CD8-positive, alpha-beta memory T cell (primary cell): ENCODE data around the gene PPP2R5C. TPM values are rescaled to one million over a fixed set of nuclear protein-coding genes. Genes with fewer than 3 reads are reported as not detected.
A peak's percentile ranks its signal among the peaks of the same experiment; 100 is the strongest.

Experiments
- CTCF ChIA-PET: fragments of 350-600 bp; sonication (Branson Sonifier 250); formaldehyde crosslinking; loops from one replicate; lab custom pipeline; 2021; ENCODE audit warnings: antibody characterized with exemption; lab: Charles Lee
- POLR2A ChIA-PET: fragments of 350-600 bp; sonication (Branson Sonifier 250); formaldehyde crosslinking; loops from one replicate; lab custom pipeline; 2021; ENCODE audit warnings: antibody characterized with exemption; lab: Charles Lee
- DNase-seq, 5 donors: peaks; one replicate each; pipeline versions ENCODE4 v3.0.0 to v3.0.0-alpha.2; 2020 to 2022; ENCODE audit warnings: mixed read lengths in 1 of 5
- H3K27ac ChIP-seq: one replicate; pipeline ENCODE4 v1.7.0; 2013; ENCODE audit warnings: low read depth, mild to moderate bottlenecking, low read length, moderate library complexity
- H3K27me3 ChIP-seq: 2 replicates; pipeline ENCODE4 v1.7.0; 2013; ENCODE audit warnings: low read length, mild to moderate bottlenecking; ENCODE audit not compliant: insufficient read depth, poor library complexity, severe bottlenecking
- H3K36me3 ChIP-seq: 2 replicates; pipeline ENCODE4 v1.7.0; 2013; ENCODE audit warnings: mild to moderate bottlenecking, low read length, moderate library complexity; ENCODE audit not compliant: insufficient read depth
- H3K4me1 ChIP-seq: 2 replicates; pipeline ENCODE4 v1.7.0; 2013; ENCODE audit warnings: mild to moderate bottlenecking, low read length, moderate library complexity; ENCODE audit not compliant: insufficient read depth
- H3K4me3 ChIP-seq: 2 replicates; pipeline ENCODE4 v1.7.0; 2013; ENCODE audit warnings: mild to moderate bottlenecking, low read length
- H3K9me3 ChIP-seq: 2 replicates; pipeline ENCODE4 v1.7.0; 2013; ENCODE audit warnings: mild to moderate bottlenecking, low read length
- H3K27ac Mint-ChIP-seq, 8 donors: one replicate each; pipeline ENCODE4 v1.8.0; 2020 to 2021; ENCODE audit warnings: mixed read lengths in 8 of 8, mild to moderate bottlenecking in 6 of 8, inconsistent platforms in 3 of 8, moderate library complexity in 3 of 8
- H3K27me3 Mint-ChIP-seq, 2 donors: one replicate each; pipeline ENCODE4 v1.8.0; 2020 to 2021; ENCODE audit warnings: mixed read lengths in 2 of 2, mild to moderate bottlenecking in 1 of 2, moderate library complexity in 1 of 2
- H3K36me3 Mint-ChIP-seq, 3 donors: one replicate each; pipeline ENCODE4 v1.8.0; 2020 to 2021; ENCODE audit warnings: mixed read lengths in 3 of 3, inconsistent platforms in 1 of 3, mild to moderate bottlenecking in 1 of 3
- H3K4me1 Mint-ChIP-seq, 3 donors: one replicate each; pipeline ENCODE4 v1.8.0; 2020 to 2021; ENCODE audit warnings: mixed read lengths in 3 of 3, inconsistent platforms in 1 of 3, mild to moderate bottlenecking in 1 of 3
- H3K4me3 Mint-ChIP-seq, 7 donors: one replicate each; pipeline ENCODE4 v1.8.0; 2020 to 2021; ENCODE audit warnings: mixed read lengths in 7 of 7, mild to moderate bottlenecking in 6 of 7, moderate library complexity in 4 of 7, inconsistent platforms in 2 of 7
- H3K9me3 Mint-ChIP-seq, 5 donors: one replicate each; pipeline ENCODE4 v1.8.0; 2020 to 2022; ENCODE audit warnings: mixed read lengths in 5 of 5, mild to moderate bottlenecking in 3 of 5, moderate library complexity in 2 of 5, inconsistent platforms in 1 of 5
- polyA plus RNA-seq: library from polyadenylated mRNA; unstranded; fragments of 300-500 nt; fragmentation: Illumina TruSeq; gene quantifications from one replicate; pipeline ENCODE4 v1.2.3, GENCODE V29; 2021
- total RNA-seq, 2 experiments: library from RNA; stranded (reverse); gene quantifications; one replicate each; pipeline ENCODE4 v1.2.3, GENCODE V29; 2021

Gene PPP2R5C
- total and polyA plus RNA-seq, 3 experiments from 2014 or later = 278 to 342 (median 307) TPM

DNA sequence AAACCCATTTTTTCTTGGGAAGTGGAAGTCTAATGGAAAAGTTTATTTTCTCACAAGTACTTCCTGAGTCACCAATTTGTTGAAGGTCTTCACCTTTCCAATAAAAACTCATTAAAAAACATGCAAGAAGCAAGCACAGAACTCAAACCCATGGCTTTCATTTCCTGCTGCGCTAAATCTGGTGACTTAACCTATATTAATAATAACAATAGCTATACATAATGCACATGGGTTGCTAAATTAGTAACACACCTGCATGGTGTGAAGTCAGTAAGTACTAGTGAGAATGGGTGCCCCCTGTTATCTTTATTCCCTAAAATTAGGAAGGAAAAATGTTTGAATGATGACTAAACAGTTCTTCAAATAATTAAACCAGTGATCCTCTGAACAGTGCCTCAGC is 52.3 kb downstream of the PPP2R5C start:
- H3K4me1 ChIP-seq = peaks cover 72% of the 10 kb centered on the region
- H3K9me3 ChIP-seq = no peaks in the 10 kb centered on the region
- H3K4me1 Mint-ChIP-seq = peaks cover 80 to 91% (median 85%) of the 10 kb centered on the region in 3 donors
- peak overlapping the region; percentile 90 to 99 (median 95) for H3K4me3 Mint-ChIP-seq
- H3K27ac Mint-ChIP-seq = peak overlapping the region; percentile 89 to 100 (median 98)
- peak overlapping the region; percentile 64 for H3K4me3 ChIP-seq
- CTCF ChIA-PET = interaction anchor here (1.1 to 8.4 kb wide), 4 partner anchors 8 to 109 kb away, joined by 3 to 95 read pairs (median 4); no protein-coding TSS in a partner anchor
- no peaks in the 10 kb centered on the region for H3K9me3 Mint-ChIP-seq
- H3K36me3 Mint-ChIP-seq = peaks cover 17 to 73% (median 23%) of the 10 kb centered on the region in 3 donors
- DNase-seq = no peak
- no peaks in the 10 kb centered on the region for H3K27me3 ChIP-seq
- POLR2A ChIA-PET = interaction anchor here (0.6 to 13.3 kb wide), 4 partner anchors 13 to 108 kb away, joined by 3 to 279 read pairs (median 4); no protein-coding TSS in a partner anchor
- H3K36me3 ChIP-seq = no peaks in the 10 kb centered on the region
- H3K27ac ChIP-seq = no peak overlapping the region
- peaks cover 0 to 2% of the 10 kb centered on the region in 2 donors for H3K27me3 Mint-ChIP-seq

DNA sequence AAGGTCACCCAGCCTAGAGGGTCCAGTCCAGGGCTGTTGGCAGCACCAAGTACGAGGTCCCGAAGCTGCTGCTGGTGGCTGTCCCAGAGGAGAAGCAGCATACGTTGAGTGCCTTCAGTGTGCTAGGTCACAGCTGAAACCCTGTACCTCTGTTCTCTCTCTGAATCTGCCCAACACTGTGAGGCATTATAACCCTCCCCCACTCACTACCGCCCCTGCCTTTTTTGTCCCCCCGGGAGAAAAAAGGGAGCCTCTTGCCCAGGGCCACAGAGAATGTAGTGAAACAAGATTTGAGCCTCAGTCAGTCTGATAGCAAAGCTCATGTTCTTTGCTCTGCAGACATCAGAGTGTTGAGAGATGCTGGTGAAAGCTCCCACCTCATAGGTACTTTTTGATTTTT is 53.4 kb downstream of the PPP2R5C start:
- Histone ChIP-seq H3K27ac (peak overlapping the region; percentile 41), H3K4me3 (peak overlapping the region; percentile 64), H3K36me3 (no peaks in the 10 kb centered on the region), H3K4me1 (peaks cover 79% of the 10 kb centered on the region), H3K27me3 (no peaks in the 10 kb centered on the region), H3K9me3 (no peaks in the 10 kb centered on the region)
- Mint-ChIP-seq H3K4me1 (peaks cover 83 to 91% (median 87%) of the 10 kb centered on the region in 3 donors), H3K9me3 (no peaks in the 10 kb centered on the region), H3K4me3 (peak overlapping the region; percentile 90 to 99 (median 95)), H3K27ac (peak overlapping the region; percentile 89 to 100 (median 98)), H3K36me3 (peaks cover 17 to 79% (median 23%) of the 10 kb centered on the region in 3 donors), H3K27me3 (peaks cover 0 to 8% of the 10 kb centered on the region in 2 donors)
- CTCF ChIA-PET = interaction anchor here (0.8 to 8.4 kb wide), 8 partner anchors 10 to 93 kb away, joined by 3 to 95 read pairs (median 3); no protein-coding TSS in a partner anchor
- POLR2A ChIA-PET = interaction anchor here (0.6 to 13.3 kb wide), 5 partner anchors 12 to 144 kb away, joined by 3 to 279 read pairs (median 4); no protein-coding TSS in a partner anchor
- no peak for DNase-seq

DNA sequence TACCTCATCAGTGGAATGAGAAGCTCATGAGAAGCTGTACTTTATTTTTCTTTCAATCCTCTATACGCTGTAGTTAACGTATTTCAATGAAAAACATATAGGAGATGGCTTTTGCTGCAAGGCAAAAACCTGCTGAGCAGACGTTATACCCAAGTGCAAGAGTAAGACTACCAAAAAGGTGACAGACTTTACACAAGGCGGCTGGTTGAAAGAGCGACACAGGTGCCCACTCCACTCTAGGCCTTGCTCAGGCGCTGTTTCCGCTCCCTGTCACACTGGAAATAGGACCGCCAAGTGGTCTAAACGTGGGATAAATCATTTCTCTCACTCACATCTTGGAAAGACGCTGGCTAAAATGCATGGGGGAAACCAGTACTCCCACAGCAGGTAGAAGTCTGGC is 54.5 kb downstream of the PPP2R5C start:
- Histone ChIP-seq H3K36me3 (no peaks in the 10 kb centered on the region), H3K27ac (peak overlapping the region; percentile 49), H3K4me1 (peaks cover 88% of the 10 kb centered on the region), H3K9me3 (no peaks in the 10 kb centered on the region), H3K27me3 (no peaks in the 10 kb centered on the region), H3K4me3 (peak overlapping the region; percentile 64)
- H3K4me1 Mint-ChIP-seq = peaks cover 85 to 95% (median 93%) of the 10 kb centered on the region in 3 donors
- H3K9me3 Mint-ChIP-seq = no peaks in the 10 kb centered on the region
- H3K36me3 Mint-ChIP-seq = peaks cover 14 to 77% (median 23%) of the 10 kb centered on the region in 3 donors
- ChIA-PET CTCF (interaction anchor here (0.9 to 8.4 kb wide), 8 partner anchors 9 to 110 kb away, joined by 3 to 95 read pairs (median 3); no protein-coding TSS in a partner anchor), POLR2A (interaction anchor here (13.3 kb wide), 1 partner anchor 11 kb away, joined by 279 read pairs; no protein-coding TSS in a partner anchor)
- H3K27me3 Mint-ChIP-seq = peaks cover 0 to 6% of the 10 kb centered on the region in 2 donors
- DNase-seq = peak in 4 of 5 donors; percentile 52 to 74 (median 58)
- H3K27ac Mint-ChIP-seq = peak overlapping the region; percentile 89 to 100 (median 98)
- H3K4me3 Mint-ChIP-seq = peak overlapping the region; percentile 75 to 99 (median 92)

DNA sequence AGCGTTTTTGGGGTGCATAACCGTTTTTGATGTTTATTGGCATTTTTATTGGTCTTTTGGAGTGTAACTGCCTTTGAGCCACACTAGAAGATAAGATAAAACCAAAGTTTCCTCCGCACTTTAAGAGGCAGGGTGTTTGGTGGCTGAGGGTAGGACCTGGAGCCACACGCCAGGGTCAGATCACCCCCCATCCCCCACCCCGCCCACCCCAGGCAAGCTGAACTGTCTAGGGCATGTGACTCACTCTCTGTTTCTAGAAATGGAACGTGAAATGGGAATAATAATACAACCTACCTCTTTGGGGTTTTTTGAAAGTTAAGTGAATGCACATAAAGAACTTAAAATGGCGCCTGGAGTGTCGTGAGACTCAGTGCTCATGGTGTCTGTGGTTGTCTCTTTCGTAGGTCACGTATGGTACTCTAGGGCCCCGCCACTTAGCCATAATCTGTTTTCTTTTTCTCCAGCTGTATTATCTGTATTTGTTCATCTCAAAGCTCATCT is 56.0 kb downstream of the PPP2R5C start:
- CTCF ChIA-PET = interaction anchor here (1.3 to 5.8 kb wide), 3 partner anchors 8 to 95 kb away, joined by 4 to 53 read pairs (median 7); no protein-coding TSS in a partner anchor

GRCh38 chr14:101819251-101819990 is 57.9 kb downstream of the PPP2R5C start:
- Histone ChIP-seq H3K27ac (peak overlapping the region; percentile 96), H3K27me3 (no peaks in the 10 kb centered on the region)
- H3K27ac Mint-ChIP-seq = peak overlapping the region; percentile 96 to 100 (median 99)

More for the DNA sequence above, 56.0 kb downstream of the PPP2R5C start:
- Histone ChIP-seq H3K4me3 (peak overlapping the region; percentile 48), H3K36me3 (no peaks in the 10 kb centered on the region), H3K27ac (peak overlapping the region; percentile 96), H3K27me3 (no peaks in the 10 kb centered on the region), H3K4me1 (peaks cover 91% of the 10 kb centered on the region), H3K9me3 (no peaks in the 10 kb centered on the region)
- Mint-ChIP-seq H3K36me3 (peaks cover 8 to 77% (median 20%) of the 10 kb centered on the region in 3 donors), H3K4me1 (peaks cover 89 to 97% (median 96%) of the 10 kb centered on the region in 3 donors), H3K9me3 (no peaks in the 10 kb centered on the region), H3K27me3 (peaks cover 0 to 6% of the 10 kb centered on the region in 2 donors), H3K4me3 (peak overlapping the region; percentile 77 to 95 (median 90)), H3K27ac (peak overlapping the region; percentile 96 to 100 (median 99))
- peak in 4 of 5 donors; percentile 37 to 76 (median 64) for DNase-seq
- POLR2A ChIA-PET = interaction anchor here (0.7 to 13.3 kb wide), 4 partner anchors 7 to 270 kb away, joined by 3 to 279 read pairs (median 64); no protein-coding TSS in a partner anchor

DNA sequence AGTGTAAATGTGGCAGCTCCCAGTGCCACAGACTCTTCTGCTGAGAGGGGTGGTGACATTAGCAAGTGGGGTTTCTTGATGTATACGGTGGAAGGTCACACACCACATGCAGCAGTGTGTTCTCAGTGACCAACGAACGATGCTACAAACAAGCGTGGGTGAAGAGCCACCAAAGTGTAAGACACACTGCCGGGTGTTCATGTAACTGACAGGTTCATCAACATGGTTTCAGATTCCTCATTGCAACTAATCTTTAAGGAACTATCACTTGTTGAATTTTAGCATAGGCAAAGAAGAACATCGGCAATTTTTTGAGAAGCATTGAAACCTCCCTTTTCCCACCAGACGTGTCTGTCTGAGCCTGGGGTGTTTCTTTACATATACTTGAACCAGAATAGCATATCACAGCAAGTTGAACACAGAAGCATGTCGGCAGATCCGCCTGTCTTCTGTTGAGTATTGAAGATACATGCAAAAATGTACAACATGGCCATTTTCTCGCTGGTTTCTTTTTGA is 58.8 kb downstream of the PPP2R5C start:
- DNase-seq = peak in 3 of 5 donors; percentile 61 to 68 (median 61)
- no peaks in the 10 kb centered on the region for H3K27me3 ChIP-seq

More at GRCh38 chr14:101819251-101819990, 57.9 kb downstream of the PPP2R5C start:
- no peaks in the 10 kb centered on the region for H3K9me3 ChIP-seq
- Mint-ChIP-seq H3K4me1 (peaks cover 83 to 90% (median 85%) of the 10 kb centered on the region in 3 donors), H3K27me3 (peaks cover 0 to 10% of the 10 kb centered on the region in 2 donors), H3K9me3 (no peaks in the 10 kb centered on the region), H3K4me3 (peak overlapping the region; percentile 77 to 95 (median 90)), H3K36me3 (peaks cover 4 to 76% (median 14%) of the 10 kb centered on the region in 3 donors)
- H3K36me3 ChIP-seq = no peaks in the 10 kb centered on the region
- peaks cover 79% of the 10 kb centered on the region for H3K4me1 ChIP-seq
- peak; percentile 78 to 95 (median 86) for DNase-seq
- ChIA-PET POLR2A (interaction anchor here (0.7 to 13.3 kb wide), 12 partner anchors 8 to 113 kb away, joined by 3 to 279 read pairs (median 4); no protein-coding TSS in a partner anchor), CTCF (interaction anchor here (1.1 to 5.8 kb wide), 5 partner anchors 9 to 97 kb away, joined by 3 to 53 read pairs (median 5); no protein-coding TSS in a partner anchor)
- peak overlapping the region; percentile 48 for H3K4me3 ChIP-seq

DNA sequence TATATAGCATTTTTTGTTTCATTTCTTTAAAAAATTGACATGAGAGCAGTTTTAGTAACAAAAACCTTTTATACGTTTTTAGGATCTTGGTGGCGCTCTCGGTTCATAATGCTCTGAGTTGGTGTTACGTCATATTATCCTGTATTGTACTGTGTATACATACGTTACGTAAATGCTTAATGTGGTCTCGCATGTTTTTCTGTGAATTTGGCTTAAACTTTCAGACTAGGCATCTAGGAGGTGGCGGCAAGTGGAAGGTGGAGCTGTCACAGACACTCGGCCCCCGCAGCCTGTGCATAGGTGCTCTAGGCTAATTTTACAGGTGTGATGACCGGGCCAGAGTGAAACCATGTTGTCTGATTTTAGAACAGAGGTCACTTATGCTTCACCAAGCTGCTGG is 60.0 kb downstream of the PPP2R5C start:
- CTCF ChIA-PET = interaction anchor here (1.0 to 5.8 kb wide), 4 partner anchors 8 to 114 kb away, joined by 3 to 53 read pairs (median 4); no protein-coding TSS in a partner anchor
- peaks cover 20 to 76% (median 21%) of the 10 kb centered on the region in 3 donors for H3K36me3 Mint-ChIP-seq
- peak; percentile 59 to 87 (median 79) for DNase-seq
- peak overlapping the region; percentile 95 to 99 (median 98) for H3K27ac Mint-ChIP-seq
- Histone ChIP-seq H3K4me3 (no peak overlapping the region), H3K4me1 (peaks cover 76% of the 10 kb centered on the region), H3K36me3 (peaks cover 8% of the 10 kb centered on the region), H3K27me3 (no peaks in the 10 kb centered on the region), H3K9me3 (no peaks in the 10 kb centered on the region), H3K27ac (peak overlapping the region; percentile 96)
- POLR2A ChIA-PET = interaction anchor here (0.8 to 5.2 kb wide), 2 partner anchors 11 to 61 kb away, joined by 6 to 104 read pairs; no protein-coding TSS in a partner anchor
- H3K27me3 Mint-ChIP-seq = peaks cover 0 to 16% of the 10 kb centered on the region in 2 donors
- peaks cover 80 to 88% (median 80%) of the 10 kb centered on the region in 3 donors for H3K4me1 Mint-ChIP-seq
- peaks cover 0 to 2% (median 0%) of the 10 kb centered on the region in 5 donors for H3K9me3 Mint-ChIP-seq
- H3K4me3 Mint-ChIP-seq = peak overlapping the region; percentile 86 to 93 (median 92)

More for the DNA sequence above, 58.8 kb downstream of the PPP2R5C start:
- POLR2A ChIA-PET = interaction anchor here (0.7 to 13.3 kb wide), 11 partner anchors 7 to 114 kb away, joined by 3 to 279 read pairs (median 3); no protein-coding TSS in a partner anchor
- H3K27me3 Mint-ChIP-seq = peaks cover 0 to 13% of the 10 kb centered on the region in 2 donors
- Histone ChIP-seq H3K36me3 (no peaks in the 10 kb centered on the region), H3K4me3 (peak overlapping the region; percentile 46), H3K4me1 (peaks cover 76% of the 10 kb centered on the region), H3K9me3 (no peaks in the 10 kb centered on the region), H3K27ac (peak overlapping the region; percentile 96)
- H3K4me3 Mint-ChIP-seq = peak overlapping the region; percentile 77 to 95 (median 90)
- H3K9me3 Mint-ChIP-seq = peaks cover 0 to 2% (median 0%) of the 10 kb centered on the region in 5 donors
- peaks cover 9 to 74% (median 18%) of the 10 kb centered on the region in 3 donors for H3K36me3 Mint-ChIP-seq
- CTCF ChIA-PET = interaction anchor here (1.2 to 5.8 kb wide), 4 partner anchors 10 to 98 kb away, joined by 4 to 53 read pairs (median 5); no protein-coding TSS in a partner anchor
- peaks cover 80 to 89% (median 81%) of the 10 kb centered on the region in 3 donors for H3K4me1 Mint-ChIP-seq
- H3K27ac Mint-ChIP-seq = peak overlapping the region; percentile 96 to 100 (median 99)
